A549 (cell line): Measurements from ENCODE around the gene RNH1. TPM values are rescaled to one million over a fixed set of nuclear protein-coding genes. Genes with fewer than 3 reads are reported as not detected.

ENCODE experiments used
- ATAC-seq, 2 experiments: fragments of 200-7000 bp in 1 of 2; fragments of >200 bp in 1 of 2; cut with Nextera tagmentation in 1 of 2; cut with Tn5 transposase in 1 of 2; 3 replicates each; pipeline versions ENCODE4 v1.8.0 to v1.9.1; 2018 to 2020; ENCODE audit warnings: mild to moderate bottlenecking in 1 of 2, moderate library complexity in 1 of 2
- CTCF ChIA-PET: fragments of 300-600 bp; sonication (Branson Sonifier 250); formaldehyde crosslinking; extraction: SDS; loops from one replicate; lab custom pipeline; 2021; ENCODE audit warnings: antibody characterized with exemption, inconsistent platforms; lab: Yijun Ruan, JAX
- POLR2A ChIA-PET: fragments of 350-600 bp; formaldehyde crosslinking; extraction: SDS; loops from one replicate; lab custom pipeline; 2021; ENCODE audit warnings: antibody characterized with exemption, inconsistent platforms; lab: Yijun Ruan, JAX
- DNase-seq, 2 experiments: peaks; one replicate each; pipeline versions ENCODE4 v3.0.0 to v3.0.0-alpha.2; 2011 to 2016; ENCODE audit warnings: low read depth in 1 of 2, low spot score in 1 of 2
- FAIRE-seq: peaks from 2 replicates; lab custom pipeline; 2011; peaks lifted over from hg19 to GRCh38; lab: Jason Lieb, UNC
- H3K27ac ChIP-seq, 2 experiments: fragments of >200 bp; sonication (Bioruptor Twin); formaldehyde crosslinking; 3 replicates each; pipeline ENCODE4 v1.5.1; 2016 to 2017
- H3K4me1 ChIP-seq: fragments of >200 bp; sonication (Bioruptor Twin); formaldehyde crosslinking; 3 replicates; pipeline ENCODE4 v1.6.1; 2016
- H3K4me2 ChIP-seq: fragments of >200 bp; sonication (Bioruptor Twin); formaldehyde crosslinking; 3 replicates; pipeline ENCODE4 v1.6.1; 2016
- H3K4me3 ChIP-seq: fragments of >200 bp; sonication (Bioruptor Twin); formaldehyde crosslinking; 3 replicates; pipeline ENCODE4 v1.5.1; 2016
- H3K9me3 ChIP-seq: fragments of >200 bp; sonication (Bioruptor Twin); formaldehyde crosslinking; 3 replicates; pipeline ENCODE4 v1.6.1; 2016
- EP300 ChIP-seq, 2 experiments: fragments of >200 bp; sonication (Bioruptor Twin); formaldehyde crosslinking; IDR thresholded peaks; 2 replicates in 1 of 2; 3 replicates in 1 of 2; pipeline ENCODE4 v1.6.1; 2016 to 2017
- HEYL ChIP-seq: fragments of 250-450 bp; sonication (Bioruptor Pico); IDR thresholded peaks from 2 replicates; pipeline ENCODE4 v1.8.0; 2021; ENCODE audit warnings: mild to moderate bottlenecking, moderate library complexity
- HOXA7 ChIP-seq: fragments of 250-450 bp; sonication (Bioruptor Pico); IDR thresholded peaks from 2 replicates; pipeline ENCODE4 v1.5.0; 2020; ENCODE audit warnings: mild to moderate bottlenecking, moderate library complexity
- HOXB13 ChIP-seq: fragments of 250-450 bp; sonication (Bioruptor Pico); IDR thresholded peaks from 2 replicates; pipeline ENCODE4 v1.5.0; 2020; ENCODE audit warnings: low read depth, mild to moderate bottlenecking, moderate library complexity
- HOXB5 ChIP-seq: fragments of 250-450 bp; sonication (Bioruptor Pico); IDR thresholded peaks from 2 replicates; pipeline ENCODE4 v1.5.0; 2020; ENCODE audit warnings: mild to moderate bottlenecking, moderate library complexity
- JUN ChIP-seq, 2 experiments: fragments of >200 bp; sonication (Bioruptor Twin); formaldehyde crosslinking; IDR thresholded peaks; 2 replicates in 1 of 2; 3 replicates in 1 of 2; pipeline ENCODE4 v1.6.1; 2016 to 2017
- KDM5A ChIP-seq: fragments of 200-600 bp; sonication (generic); IDR thresholded peaks from 2 replicates; pipeline ENCODE4 v1.6.1; 2016; ENCODE audit warnings: antibody characterized with exemption, mild to moderate bottlenecking
- MAFK ChIP-seq: fragments of 450-650 bp; IDR thresholded peaks from 2 replicates; pipeline ENCODE4 v1.6.1; 2014; ENCODE audit not compliant: partially characterized antibody
- NFE2L2 ChIP-seq: fragments of 150-350 bp; conservative IDR thresholded peaks from 2 replicates; pipeline ENCODE4 v1.6.1; 2014; ENCODE audit warnings: low read length
- PHF8 ChIP-seq: fragments of 200-600 bp; sonication (generic); IDR thresholded peaks from 2 replicates; pipeline ENCODE4 v1.6.1; 2016; ENCODE audit warnings: low read depth, mild to moderate bottlenecking, antibody characterized with exemption, moderate library complexity, borderline replicate concordance
- POLR2AphosphoS2 ChIP-seq: conservative IDR thresholded peaks from 2 replicates; pipeline ENCODE4 v1.6.1; 2012; ENCODE audit warnings: low read length, improper control_type of control experiment, inconsistent platforms
- RAD21 ChIP-seq, 2 experiments: fragments of >200 bp in 1 of 2; sonication (Bioruptor Twin) in 1 of 2; formaldehyde crosslinking in 1 of 2; IDR thresholded peaks in 1 of 2; conservative IDR thresholded peaks in 1 of 2; 2 replicates in 1 of 2; 3 replicates in 1 of 2; pipeline ENCODE4 v1.6.1; 2012 to 2018; ENCODE audit warnings: inconsistent platforms in 1 of 2
- RARB ChIP-seq: fragments of 250-450 bp; sonication (Bioruptor Pico); IDR thresholded peaks from 2 replicates; pipeline ENCODE4 v1.8.0; 2021; ENCODE audit warnings: mild to moderate bottlenecking, moderate library complexity
- RFX5 ChIP-seq: fragments of 450-650 bp; IDR thresholded peaks from 2 replicates; pipeline ENCODE4 v1.7.1; 2014; ENCODE audit warnings: antibody characterized with exemption, mild to moderate bottlenecking, moderate library complexity
- TFCP2L1 ChIP-seq: fragments of 250-450 bp; sonication (Bioruptor Pico); IDR thresholded peaks from 2 replicates; pipeline ENCODE4 v1.5.0; 2021; ENCODE audit warnings: mild to moderate bottlenecking
- ZSCAN20 ChIP-seq: fragments of 250-450 bp; sonication (Bioruptor Pico); IDR thresholded peaks from 2 replicates; pipeline ENCODE4 v1.8.0; 2022; ENCODE audit warnings: mild to moderate bottlenecking, moderate library complexity
- WGBS: methylation state at CpG from one replicate; pipeline ENCODE4 v1.1.6; 2017; ENCODE audit errors: missing lambda C conversion rate; 5-methylcytosine and 5-hydroxymethylcytosine counted together
- polyA plus RNA-seq, 4 experiments: library from polyadenylated mRNA; depleted of rRNA in 3 of 4; stranded (reverse); fragments of >200 nt; fragmentation: RNase III in 1 of 4; extraction: RNeasy Plus Mini Kit Qiagen cat#74134 plus additional on column Dnase treatment in 1 of 4; gene quantifications; 2 replicates in 3 of 4; 3 replicates in 1 of 4; pipeline ENCODE4 v1.2.3, GENCODE V29; 2011 to 2017
- TF ChIP-seq, protein P1 (sequence below): fragments of >200 bp; sonication (Bioruptor Twin); formaldehyde crosslinking; IDR thresholded peaks from 3 replicates; pipeline ENCODE4 v1.5.1; 2016
- TF ChIP-seq, protein P2 (sequence below): fragments of >200 bp; sonication (Bioruptor Twin); formaldehyde crosslinking; IDR thresholded peaks from 3 replicates; pipeline ENCODE4 v1.6.1; 2016
- TF ChIP-seq, protein P3 (sequence below): fragments of 450-650 bp; IDR thresholded peaks from 2 replicates; pipeline ENCODE4 v1.6.1; 2014; ENCODE audit warnings: antibody characterized with exemption
- TF ChIP-seq, protein P4 (sequence below): fragments of 200-600 bp; sonication (generic); IDR thresholded peaks from 2 replicates; pipeline ENCODE4 v1.6.1; 2016; ENCODE audit warnings: antibody characterized with exemption, mild to moderate bottlenecking, moderate library complexity
- TF ChIP-seq, protein P5 (sequence below): fragments of >200 bp; sonication (Bioruptor Twin); formaldehyde crosslinking; IDR thresholded peaks from 2 replicates; pipeline ENCODE4 v1.6.1; 2016

RNH1 gene
- polyA plus RNA-seq, 2 of the 4 experiments (the other 2 are of a cell fraction) = 85.8 to 135 TPM

DNA sequence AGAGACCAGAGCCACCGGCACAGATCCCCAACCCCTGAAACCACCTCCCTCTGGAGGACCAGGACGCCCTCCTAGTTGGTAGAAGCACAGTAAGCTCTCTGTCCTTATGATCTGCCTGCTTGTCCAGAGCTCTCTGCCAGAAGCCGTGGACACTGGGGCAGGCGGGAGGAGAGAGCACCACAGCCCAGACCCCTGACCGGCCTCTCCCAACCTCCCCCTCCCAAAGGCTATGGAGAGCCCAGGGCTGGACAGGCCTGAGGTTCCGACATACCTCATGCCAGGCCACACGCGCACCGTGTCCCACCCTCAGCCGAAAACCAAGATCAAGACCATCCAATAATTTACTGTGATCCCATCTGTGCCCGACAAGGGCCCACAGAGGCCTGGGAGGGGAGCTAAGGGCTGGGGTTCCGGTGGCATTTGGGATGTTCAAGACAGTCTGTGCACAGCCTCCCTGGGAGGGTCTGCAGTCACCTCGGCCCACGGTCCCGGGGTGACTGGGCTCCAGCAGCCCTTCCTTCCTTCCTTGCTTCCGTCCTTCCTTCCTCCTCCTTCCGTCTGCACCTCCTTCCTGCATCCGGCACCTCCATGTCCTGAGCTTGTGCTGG lies 25.0 kb upstream of the RNH1 start:
- H3K4me3 ChIP-seq = no peak overlapping the region
- ChIA-PET POLR2A (no interaction called here), CTCF (interaction anchor here (1.3 to 5.8 kb wide), 5 partner anchors 10 to 191 kb away, joined by 3 to 40 read pairs (median 5); no protein-coding TSS in a partner anchor)
- no peak overlapping the region for H3K27ac ChIP-seq
- no peaks in the 10 kb centered on the region for H3K9me3 ChIP-seq
- no peak for ATAC-seq
- FAIRE-seq = no peak
- TF ChIP-seq, protein P1, sequence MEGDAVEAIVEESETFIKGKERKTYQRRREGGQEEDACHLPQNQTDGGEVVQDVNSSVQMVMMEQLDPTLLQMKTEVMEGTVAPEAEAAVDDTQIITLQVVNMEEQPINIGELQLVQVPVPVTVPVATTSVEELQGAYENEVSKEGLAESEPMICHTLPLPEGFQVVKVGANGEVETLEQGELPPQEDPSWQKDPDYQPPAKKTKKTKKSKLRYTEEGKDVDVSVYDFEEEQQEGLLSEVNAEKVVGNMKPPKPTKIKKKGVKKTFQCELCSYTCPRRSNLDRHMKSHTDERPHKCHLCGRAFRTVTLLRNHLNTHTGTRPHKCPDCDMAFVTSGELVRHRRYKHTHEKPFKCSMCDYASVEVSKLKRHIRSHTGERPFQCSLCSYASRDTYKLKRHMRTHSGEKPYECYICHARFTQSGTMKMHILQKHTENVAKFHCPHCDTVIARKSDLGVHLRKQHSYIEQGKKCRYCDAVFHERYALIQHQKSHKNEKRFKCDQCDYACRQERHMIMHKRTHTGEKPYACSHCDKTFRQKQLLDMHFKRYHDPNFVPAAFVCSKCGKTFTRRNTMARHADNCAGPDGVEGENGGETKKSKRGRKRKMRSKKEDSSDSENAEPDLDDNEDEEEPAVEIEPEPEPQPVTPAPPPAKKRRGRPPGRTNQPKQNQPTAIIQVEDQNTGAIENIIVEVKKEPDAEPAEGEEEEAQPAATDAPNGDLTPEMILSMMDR = no peak
- TF ChIP-seq, protein P2, sequence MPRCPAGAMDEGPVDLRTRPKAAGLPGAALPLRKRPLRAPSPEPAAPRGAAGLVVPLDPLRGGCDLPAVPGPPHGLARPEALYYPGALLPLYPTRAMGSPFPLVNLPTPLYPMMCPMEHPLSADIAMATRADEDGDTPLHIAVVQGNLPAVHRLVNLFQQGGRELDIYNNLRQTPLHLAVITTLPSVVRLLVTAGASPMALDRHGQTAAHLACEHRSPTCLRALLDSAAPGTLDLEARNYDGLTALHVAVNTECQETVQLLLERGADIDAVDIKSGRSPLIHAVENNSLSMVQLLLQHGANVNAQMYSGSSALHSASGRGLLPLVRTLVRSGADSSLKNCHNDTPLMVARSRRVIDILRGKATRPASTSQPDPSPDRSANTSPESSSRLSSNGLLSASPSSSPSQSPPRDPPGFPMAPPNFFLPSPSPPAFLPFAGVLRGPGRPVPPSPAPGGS = no peak
- TF ChIP-seq POLR2AphosphoS2 = no peak
- TF ChIP-seq HEYL (CRISPR knock-in tag) = no peak
- no peak for TF ChIP-seq RAD21 (conservative IDR thresholded peaks at IDR 0.05 in 1 of 2, IDR thresholded peaks at IDR 0.05 in 1 of 2)
- TF ChIP-seq HOXB5 (CRISPR knock-in tag) = no peak
- TF ChIP-seq, protein P3, sequence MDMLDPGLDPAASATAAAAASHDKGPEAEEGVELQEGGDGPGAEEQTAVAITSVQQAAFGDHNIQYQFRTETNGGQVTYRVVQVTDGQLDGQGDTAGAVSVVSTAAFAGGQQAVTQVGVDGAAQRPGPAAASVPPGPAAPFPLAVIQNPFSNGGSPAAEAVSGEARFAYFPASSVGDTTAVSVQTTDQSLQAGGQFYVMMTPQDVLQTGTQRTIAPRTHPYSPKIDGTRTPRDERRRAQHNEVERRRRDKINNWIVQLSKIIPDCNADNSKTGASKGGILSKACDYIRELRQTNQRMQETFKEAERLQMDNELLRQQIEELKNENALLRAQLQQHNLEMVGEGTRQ = no peak
- no peak for TF ChIP-seq HOXB13 (CRISPR knock-in tag)
- TF ChIP-seq NFE2L2 = no peak
- TF ChIP-seq KDM5A = no peak
- no peak for TF ChIP-seq EP300 (IDR thresholded peaks at IDR 0.05)
- TF ChIP-seq RARB = no peak
- no peak for TF ChIP-seq TFCP2L1
- no peak for DNase-seq
- H3K4me2 ChIP-seq = no peak overlapping the region
- H3K4me1 ChIP-seq = peaks cover 12% of the 10 kb centered on the region
- WGBS = 90% methylated on average over 17 of the region's 18 CpGs

DNA sequence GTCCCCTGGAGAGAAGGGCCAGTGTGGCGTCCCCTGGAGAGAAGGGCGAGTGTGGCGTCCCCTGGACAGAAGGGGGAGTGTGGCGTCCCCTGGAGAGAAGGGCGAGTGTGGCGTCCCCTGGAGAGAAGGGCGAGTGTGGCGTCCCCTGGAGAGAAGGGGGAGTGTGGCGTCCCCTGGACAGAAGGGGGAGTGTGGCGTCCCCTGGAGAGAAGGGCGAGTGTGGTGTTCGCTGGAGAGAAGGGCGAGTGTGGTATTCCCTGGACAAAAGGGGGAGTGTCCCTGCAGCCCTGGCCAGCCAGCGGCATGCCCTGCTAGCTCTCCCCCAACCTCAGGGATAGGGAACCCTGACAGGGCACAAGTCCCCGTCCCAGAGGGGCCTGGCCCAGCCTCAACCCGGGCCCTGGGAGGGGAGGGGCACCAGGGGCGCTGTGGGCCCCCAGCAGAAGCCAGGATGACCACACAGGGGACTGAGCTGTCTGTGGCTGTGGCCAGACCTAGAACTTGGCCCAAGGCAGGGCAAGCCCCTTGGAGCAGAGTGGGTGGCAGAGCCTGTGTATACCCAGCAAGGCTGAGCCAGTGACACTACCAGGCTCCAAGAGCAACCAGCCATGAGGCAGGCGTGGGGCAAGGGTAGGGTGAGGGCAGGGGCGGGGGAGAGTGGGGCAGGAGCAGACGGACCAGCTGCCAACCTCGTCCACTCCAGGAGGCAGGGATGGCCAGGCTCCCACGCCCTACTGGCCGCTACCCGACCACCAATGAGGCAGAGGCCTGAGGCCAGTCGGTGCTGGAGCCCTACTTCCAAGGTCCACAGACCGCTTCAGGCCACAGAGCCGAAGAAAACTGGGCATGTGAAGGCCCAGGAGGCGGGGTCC lies 24.2 kb upstream of the RNH1 start:
- ChIA-PET CTCF (interaction anchor here (3.2 to 5.8 kb wide), 2 partner anchors 10 to 13 kb away, joined by 13 to 40 read pairs; no protein-coding TSS in a partner anchor), POLR2A (no interaction called here)
- DNase-seq = no peak
- no peak for FAIRE-seq
- no peak overlapping the region for H3K27ac ChIP-seq
- H3K9me3 ChIP-seq = no peaks in the 10 kb centered on the region
- H3K4me1 ChIP-seq = peaks cover 11% of the 10 kb centered on the region
- no peak for ATAC-seq
- no peak overlapping the region for H3K4me3 ChIP-seq
- TF ChIP-seq, protein P4, sequence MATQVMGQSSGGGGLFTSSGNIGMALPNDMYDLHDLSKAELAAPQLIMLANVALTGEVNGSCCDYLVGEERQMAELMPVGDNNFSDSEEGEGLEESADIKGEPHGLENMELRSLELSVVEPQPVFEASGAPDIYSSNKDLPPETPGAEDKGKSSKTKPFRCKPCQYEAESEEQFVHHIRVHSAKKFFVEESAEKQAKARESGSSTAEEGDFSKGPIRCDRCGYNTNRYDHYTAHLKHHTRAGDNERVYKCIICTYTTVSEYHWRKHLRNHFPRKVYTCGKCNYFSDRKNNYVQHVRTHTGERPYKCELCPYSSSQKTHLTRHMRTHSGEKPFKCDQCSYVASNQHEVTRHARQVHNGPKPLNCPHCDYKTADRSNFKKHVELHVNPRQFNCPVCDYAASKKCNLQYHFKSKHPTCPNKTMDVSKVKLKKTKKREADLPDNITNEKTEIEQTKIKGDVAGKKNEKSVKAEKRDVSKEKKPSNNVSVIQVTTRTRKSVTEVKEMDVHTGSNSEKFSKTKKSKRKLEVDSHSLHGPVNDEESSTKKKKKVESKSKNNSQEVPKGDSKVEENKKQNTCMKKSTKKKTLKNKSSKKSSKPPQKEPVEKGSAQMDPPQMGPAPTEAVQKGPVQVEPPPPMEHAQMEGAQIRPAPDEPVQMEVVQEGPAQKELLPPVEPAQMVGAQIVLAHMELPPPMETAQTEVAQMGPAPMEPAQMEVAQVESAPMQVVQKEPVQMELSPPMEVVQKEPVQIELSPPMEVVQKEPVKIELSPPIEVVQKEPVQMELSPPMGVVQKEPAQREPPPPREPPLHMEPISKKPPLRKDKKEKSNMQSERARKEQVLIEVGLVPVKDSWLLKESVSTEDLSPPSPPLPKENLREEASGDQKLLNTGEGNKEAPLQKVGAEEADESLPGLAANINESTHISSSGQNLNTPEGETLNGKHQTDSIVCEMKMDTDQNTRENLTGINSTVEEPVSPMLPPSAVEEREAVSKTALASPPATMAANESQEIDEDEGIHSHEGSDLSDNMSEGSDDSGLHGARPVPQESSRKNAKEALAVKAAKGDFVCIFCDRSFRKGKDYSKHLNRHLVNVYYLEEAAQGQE = no peak
- TF ChIP-seq TFCP2L1 (no peak), ZSCAN20 (CRISPR knock-in tag) (no peak), HOXA7 (CRISPR knock-in tag) (no peak), RAD21 (conservative IDR thresholded peaks at IDR 0.05 in 1 of 2, IDR thresholded peaks at IDR 0.05 in 1 of 2) (no peak), PHF8 (no peak), HEYL (CRISPR knock-in tag) (no peak), MAFK (no peak), JUN (IDR thresholded peaks at IDR 0.05) (no peak), RFX5 (no peak)
- TF ChIP-seq, protein P3 = no peak
- TF ChIP-seq, protein P5, sequence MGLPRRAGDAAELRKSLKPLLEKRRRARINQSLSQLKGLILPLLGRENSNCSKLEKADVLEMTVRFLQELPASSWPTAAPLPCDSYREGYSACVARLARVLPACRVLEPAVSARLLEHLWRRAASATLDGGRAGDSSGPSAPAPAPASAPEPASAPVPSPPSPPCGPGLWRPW = no peak
- 88% methylated on average over 23 of the region's 28 CpGs for WGBS
- no peak overlapping the region for H3K4me2 ChIP-seq
